T follicular helper cell (primary cell): Measurements from ENCODE around the gene PIWIL4.

ENCODE experiments used
- DNase-seq: peaks from one replicate; pipeline ENCODE4 v3.0.0-alpha.2; 2020; ENCODE audit warnings: low read depth
- total RNA-seq, 2 experiments: gene quantifications; one replicate each; lab custom pipeline; 2026; lab: John Stamatoyannopoulos, UW

PIWIL4 gene
- total RNA-seq: 0.70 to 2.9 reads per million in 2 experiments

DNA sequence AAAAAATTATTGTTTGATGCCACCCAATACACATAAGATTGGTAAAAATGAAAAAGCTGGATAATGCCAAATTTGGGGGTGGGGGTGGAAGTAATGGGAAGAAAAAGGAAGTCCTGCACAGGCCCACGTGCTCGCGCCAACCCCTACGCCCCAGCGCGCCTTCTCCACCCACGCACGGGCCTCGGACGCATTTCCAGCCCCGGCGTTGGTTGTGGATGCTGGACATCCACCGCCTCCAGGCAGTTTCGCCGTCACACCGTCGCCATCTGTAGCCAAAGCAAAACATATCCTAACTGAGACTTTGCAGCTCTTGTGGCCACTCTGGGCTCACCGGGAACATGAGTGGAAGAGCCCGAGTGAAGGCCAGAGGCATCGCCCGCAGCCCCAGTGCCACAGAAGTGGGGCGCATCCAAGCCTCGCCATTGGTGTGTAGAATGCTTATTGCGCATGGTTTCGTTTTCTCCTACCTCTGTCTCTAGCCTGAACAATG lies at the start of gene PIWIL4:
PIWIL4 (plus strand) TSS at position 188 of the 490 bp plus-strand sequence; CDS start at position 339, 151 bp downstream.
- no peak for DNase-seq

DNA sequence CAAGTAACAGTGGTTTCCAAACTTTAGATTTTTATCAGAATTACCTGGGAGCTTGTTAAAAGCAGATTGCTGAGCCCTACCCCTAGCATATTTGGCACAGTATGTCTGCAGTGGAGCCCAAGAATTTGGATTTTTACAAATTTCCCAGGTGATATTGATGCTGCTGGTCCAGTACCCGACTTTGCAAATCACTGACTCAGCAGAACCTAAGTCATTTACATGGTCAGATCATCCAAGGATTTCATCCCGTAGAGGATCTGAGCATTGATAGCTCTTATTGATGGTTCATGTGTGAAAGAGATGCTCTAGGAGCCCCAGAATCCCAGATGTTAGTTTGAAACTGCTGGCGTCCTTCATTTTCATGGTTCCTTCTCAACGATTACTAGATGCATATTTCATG lies 48.9 kb upstream of the PIWIL4 start:
- DNase-seq: no peak

- DNase-seq: no peak
Measured at GRCh38 chr11:94519478-94520084, 47.6 kb upstream of the PIWIL4 start.

DNA sequence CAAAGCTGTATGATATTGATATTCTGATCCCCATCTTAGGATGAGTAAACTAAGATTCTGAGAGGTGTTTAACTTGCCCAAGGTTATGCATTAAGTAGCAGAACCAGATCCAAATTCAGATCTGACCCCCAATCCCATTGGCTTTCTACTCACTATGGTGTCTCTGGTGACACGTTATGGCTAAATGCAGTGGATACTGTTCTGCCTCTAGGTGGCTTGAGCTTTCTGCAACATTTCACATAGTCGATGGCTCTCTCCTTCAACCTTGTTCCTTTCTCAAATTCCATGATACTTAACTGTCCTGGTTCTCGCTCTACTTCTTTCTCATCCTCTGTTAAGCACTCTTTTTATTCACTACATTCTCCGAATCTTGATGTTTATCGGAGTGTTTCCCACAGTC lies 45.5 kb upstream of the PIWIL4 start:
- no peak for DNase-seq

DNA sequence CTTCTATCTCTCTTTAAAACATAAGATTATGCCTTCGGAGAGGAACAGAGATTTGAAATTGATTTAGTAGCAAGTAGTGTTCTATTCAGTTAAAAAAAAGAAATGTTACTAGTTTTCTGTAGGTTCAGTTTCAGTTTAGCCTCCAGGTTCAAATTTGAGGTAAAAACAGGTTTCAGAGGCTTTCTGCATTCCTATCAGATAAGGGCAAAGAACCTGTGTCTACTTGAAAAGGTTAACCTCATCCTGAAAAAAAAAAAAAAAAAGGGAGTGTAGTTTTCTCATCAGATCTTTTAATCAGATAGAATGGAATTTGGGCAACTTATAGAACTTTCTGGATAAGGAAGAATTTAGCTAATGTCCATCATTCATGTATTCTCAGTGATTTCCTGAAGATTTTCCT lies 42.8 kb upstream of the PIWIL4 start:
- no peak for DNase-seq

- no peak for DNase-seq
Measured at GRCh38 chr11:94525546-94526324, 41.4 kb upstream of the PIWIL4 start.

- no peak for DNase-seq
Measured at GRCh38 chr11:94526645-94527438, 40.3 kb upstream of the PIWIL4 start.

DNA sequence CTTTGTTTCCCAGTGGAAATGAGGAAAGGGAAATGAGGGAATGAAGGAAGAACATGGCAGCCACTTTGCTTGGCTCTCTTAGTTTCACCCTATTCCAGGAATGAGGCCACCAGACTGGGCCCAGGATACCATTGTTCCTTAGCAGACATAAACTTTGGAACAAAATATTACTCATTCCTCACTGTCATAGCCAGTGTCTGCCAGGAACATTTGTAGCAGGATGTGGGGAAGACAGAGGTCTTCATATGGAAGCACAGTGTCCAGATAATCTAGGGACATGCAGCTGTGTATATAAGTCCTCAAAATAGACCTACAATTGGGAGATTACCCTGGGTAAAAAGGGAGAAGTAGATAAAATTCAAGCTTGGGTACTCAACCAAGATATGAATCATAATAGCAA lies 38.6 kb upstream of the PIWIL4 start:
- no peak for DNase-seq

- no peak for DNase-seq
Measured at GRCh38 chr11:94532211-94532610, 35.0 kb upstream of the PIWIL4 start.

DNA sequence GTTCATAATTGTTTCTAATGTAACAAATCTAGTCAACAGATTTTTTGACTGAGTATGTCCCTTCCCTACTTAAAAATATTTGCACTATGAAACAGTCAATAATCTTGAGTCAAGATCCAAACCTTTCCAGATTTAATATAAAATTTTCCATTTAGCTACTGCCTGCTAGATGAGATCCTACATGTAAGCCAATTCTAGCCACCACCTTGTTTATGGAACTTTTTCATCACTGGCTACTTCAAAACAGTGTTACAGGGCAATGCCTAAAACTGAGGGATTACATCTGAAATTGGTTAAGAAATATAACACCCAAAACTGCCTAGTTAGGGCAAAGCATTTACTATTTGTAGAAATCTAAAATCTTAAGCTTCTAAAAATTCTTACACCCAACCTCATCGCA lies 34.0 kb upstream of the PIWIL4 start:
- DNase-seq: no peak

- no peak for DNase-seq
Measured at GRCh38 chr11:94533696-94534630, 33.2 kb upstream of the PIWIL4 start.

GRCh38 chr11:94536386-94536785 lies 30.8 kb upstream of the PIWIL4 start:
- DNase-seq: no peak

DNA sequence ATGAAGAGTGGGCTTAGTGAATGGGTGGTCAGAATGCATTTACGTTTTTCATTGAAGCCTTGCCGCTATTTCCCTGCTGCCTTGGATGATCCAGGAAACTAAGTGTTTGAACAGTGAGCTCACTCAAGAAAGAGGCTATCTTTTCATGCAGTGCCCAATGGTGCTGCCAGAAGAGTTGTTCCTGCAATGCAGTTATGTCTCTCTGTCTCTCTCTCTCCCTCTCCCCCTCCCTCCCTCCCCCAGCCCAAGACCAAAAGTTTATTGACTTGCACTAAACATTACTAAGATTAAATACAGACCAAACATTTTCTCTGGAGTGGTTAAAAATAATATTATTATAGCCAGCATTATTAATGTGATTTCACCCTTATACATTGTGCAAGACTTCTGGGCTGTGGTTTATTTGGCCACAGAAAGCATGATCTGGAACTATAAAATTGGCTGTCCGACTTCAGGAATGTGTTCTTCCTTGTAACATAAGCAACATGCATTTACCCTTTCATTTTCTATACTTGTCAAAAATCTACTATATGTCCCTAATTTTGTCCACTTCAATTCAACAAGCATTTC lies 30.1 kb upstream of the PIWIL4 start:
- no peak for DNase-seq

- DNase-seq: no peak
Measured at GRCh38 chr11:94539420-94539819, 27.7 kb upstream of the PIWIL4 start.

GRCh38 chr11:94543695-94544645 lies 23.2 kb upstream of the PIWIL4 start, which contains the start of gene FUT4:
FUT4 (plus strand) TSS chr11:94543921; CDS start chr11:94544134, 213 bp downstream.
- DNase-seq: peak; percentile 43

- no peak for DNase-seq
Measured at GRCh38 chr11:94544646-94545263, 22.4 kb upstream of the PIWIL4 start.

- no peak for DNase-seq
Measured at GRCh38 chr11:94545264-94546161, 21.7 kb upstream of the PIWIL4 start.

- no peak for DNase-seq
Measured at GRCh38 chr11:94546162-94546470, 21.1 kb upstream of the PIWIL4 start.
